GM21717 (cell line): ENCODE data around the gene MAN2C1.
"Not testable (repeated sequence)": the region's sequence is repeated elsewhere in the genome, so short reads cannot be mapped to it uniquely, and the experiment has no call there.

Experiments used
- ATAC-seq: cut with Tn5 transposase; IDR thresholded peaks from one replicate; pipeline ENCODE4 v1.9.1; 2021; ENCODE audit warnings: mild to moderate bottlenecking, moderate library complexity; ENCODE audit not compliant: unreplicated experiment

MAN2C1 gene

DNA sequence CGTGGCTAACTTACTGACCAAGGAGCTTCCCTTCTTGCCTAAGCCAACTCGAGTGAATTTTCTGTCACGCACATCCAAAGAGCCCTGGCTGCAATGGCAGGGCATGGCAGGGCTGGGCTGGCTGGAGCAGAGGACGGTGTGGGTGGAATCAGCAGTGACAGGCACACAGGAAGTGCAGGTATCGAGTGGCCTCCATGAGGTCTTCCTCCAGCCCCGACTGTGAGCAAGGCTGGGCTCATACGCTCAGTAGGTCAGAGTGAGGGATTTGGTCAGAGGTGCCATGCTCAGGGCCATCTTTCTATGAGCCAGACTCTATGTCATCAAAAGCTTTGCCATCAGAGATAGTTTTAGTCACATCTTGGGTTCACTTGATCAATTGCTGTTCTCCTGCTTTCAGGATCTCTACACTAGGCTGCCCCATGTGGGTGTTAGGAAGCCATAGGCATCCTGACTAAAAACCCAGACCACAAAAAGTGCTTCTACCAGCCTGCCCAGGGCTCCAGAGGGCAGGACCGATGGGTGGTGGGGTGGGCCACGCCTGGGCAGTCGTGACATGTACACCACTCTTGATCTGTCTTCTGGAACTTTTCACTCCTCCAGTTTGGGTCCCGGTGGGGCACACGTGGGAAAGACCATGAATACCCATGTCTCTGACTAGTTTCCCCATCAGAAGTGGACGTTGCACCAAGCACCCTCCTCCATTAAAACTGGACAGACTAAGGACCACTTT lies 55.1 kb downstream of the MAN2C1 start:
- ATAC-seq = no peak

DNA sequence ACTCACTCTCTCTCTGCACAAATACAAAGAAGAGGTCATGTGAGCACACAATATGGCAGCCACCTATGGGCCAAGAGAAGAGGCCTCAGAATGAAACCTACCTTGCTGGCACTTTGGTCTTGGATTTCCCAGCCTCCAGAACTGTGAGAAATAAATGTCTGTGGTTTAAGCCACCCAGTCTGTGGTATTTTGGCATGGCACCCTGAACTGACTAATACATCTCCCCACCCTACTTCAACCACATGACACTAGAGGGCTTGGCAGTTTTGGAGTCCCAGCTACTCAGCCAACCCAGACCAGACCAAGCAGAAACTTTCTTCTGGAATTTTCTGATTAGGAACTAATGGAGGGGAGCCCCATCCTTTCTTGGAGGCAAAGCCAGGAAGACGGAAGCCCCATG lies 55.9 kb downstream of the MAN2C1 start:
- ATAC-seq = not testable (repeated sequence)

DNA sequence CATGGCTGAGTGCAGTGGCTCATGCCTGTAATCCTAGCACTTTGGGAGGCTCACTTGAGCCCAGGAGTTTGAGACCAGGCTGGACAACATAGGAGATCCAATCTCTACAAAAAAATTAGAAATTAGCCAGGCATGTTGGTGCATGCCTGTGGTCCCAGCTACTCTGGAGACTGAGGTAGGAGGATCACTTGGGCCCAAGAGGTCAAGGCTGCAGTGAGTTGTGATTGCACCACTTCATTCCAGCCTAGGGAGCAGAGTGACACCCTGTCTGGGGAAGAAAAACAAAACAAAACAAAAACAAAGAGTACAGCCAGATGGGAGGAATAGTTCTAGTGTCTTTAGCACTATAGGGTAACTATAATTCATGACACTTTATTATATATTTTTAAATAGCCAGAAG lies 58.7 kb downstream of the MAN2C1 start:
- no peak for ATAC-seq

DNA sequence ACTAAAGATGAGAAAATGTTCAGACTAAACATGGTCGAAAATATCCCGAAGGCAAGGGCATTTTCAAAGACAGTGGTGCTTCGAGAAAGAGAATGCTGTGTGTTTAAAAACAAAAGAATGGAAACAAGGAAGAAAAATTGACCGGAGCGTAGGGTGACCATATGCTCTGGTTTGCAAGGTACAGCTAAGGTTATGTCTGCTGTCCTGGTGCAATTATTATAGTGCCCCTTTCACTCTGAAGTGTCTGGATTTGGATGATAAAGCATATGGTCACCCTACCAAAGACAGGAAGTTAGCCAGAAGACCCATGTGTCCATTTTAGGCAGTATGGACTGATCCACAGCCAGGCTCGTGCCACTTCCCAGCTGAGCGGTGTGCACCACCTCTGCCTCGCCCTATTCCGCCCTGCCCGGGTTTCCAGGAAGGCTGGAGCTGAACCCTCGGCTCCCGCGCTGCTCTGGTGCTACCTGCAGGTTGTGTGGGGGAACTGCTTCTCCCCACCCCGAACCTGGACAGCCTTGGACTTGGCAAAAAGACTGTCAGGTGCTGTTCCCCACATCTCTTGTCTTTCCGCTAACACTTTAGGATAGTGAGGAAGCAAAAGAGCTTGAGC lies 60.5 kb downstream of the MAN2C1 start:
- ATAC-seq = no peak

DNA sequence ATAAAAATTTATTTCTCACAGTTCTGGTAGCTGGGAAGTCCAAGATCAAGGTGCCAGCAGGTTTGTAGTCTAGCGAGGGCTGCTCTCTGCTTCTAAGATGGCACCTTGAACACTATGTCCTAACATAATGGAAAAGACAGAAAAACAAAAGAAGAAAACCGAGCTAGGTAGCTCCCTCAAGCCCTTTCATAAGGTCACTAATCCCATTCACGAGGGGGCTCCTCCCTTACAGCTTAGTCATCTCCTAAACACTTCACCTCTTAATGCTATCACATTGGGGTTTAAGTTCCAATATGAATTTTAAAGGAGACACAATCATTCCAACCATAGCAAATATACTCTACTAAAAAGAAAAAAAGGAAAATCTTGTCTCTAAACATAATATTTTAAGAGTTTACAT lies 62.2 kb downstream of the MAN2C1 start:
- no peak for ATAC-seq
